Measurements from ENCODE around the gene ZNF175.
A peak's percentile ranks its signal among the peaks of the same experiment; 100 is the strongest.

ZNF175 gene

GRCh38 chr19:51551673-51552432 is 19.2 kb upstream of the ZNF175 start:
- Histone ChIP-seq H2BK15ac (ENCODE audit: low read depth, poor library complexity, severe bottlenecking) (no peak overlapping the region), H2BK120ac (ENCODE audit: low read depth, low read length) (no peak overlapping the region), H3K27me3 (ENCODE audit: control insufficient read depth in 1 of 2, insufficient read depth in 1 of 2, low read length in 2 of 2) (peaks cover 0 to 5% of the 10 kb centered on the region in 2 experiments), H3K4me3 (ENCODE audit: insufficient read depth in 1 of 2, low read depth in 1 of 2, low read length in 2 of 2) (no peak overlapping the region), H3K4me2 (ENCODE audit: low read length, poor library complexity, severe bottlenecking) (no peak overlapping the region), H3K9ac (ENCODE audit: low read length) (no peak overlapping the region), H4K91ac (ENCODE audit: low read length) (no peak overlapping the region), H3K79me1 (replicated peaks; ENCODE audit: low read length, poor library complexity, severe bottlenecking) (no peaks in the 10 kb centered on the region), H2AFZ (ENCODE audit: low read depth, low read length) (no peak overlapping the region), H2AK5ac (ENCODE audit: low read length, severe bottlenecking) (no peak overlapping the region), H3K14ac (ENCODE audit: low read length in 2 of 2) (no peak overlapping the region), H3K23ac (ENCODE audit: low read length in 2 of 2) (no peak overlapping the region), H3K4ac (ENCODE audit: low read depth in 1 of 2, low read length in 2 of 2) (no peak overlapping the region), H4K8ac (ENCODE audit: low read length) (no peak overlapping the region), H2BK12ac (ENCODE audit: low read length in 2 of 2) (no peak overlapping the region), H3K4me1 (ENCODE audit: control insufficient read depth, insufficient read depth, low read depth, low read length) (peaks cover 1% of the 10 kb centered on the region), H2BK5ac (ENCODE audit: low read depth, low read length, poor library complexity, severe bottlenecking) (no peak overlapping the region), H3K36me3 (ENCODE audit: control insufficient read depth in 1 of 2, insufficient read depth in 2 of 2, low read depth in 1 of 2, low read length in 2 of 2) (no peaks in the 10 kb centered on the region), H3K27ac (ENCODE audit: low read length, poor library complexity, severe bottlenecking) (no peak overlapping the region), H3K9me3 (ENCODE audit: control insufficient read depth, low read length) (peaks cover 7% of the 10 kb centered on the region), H3K18ac (ENCODE audit: low read depth in 1 of 2, low read length in 2 of 2) (no peak overlapping the region)
- DNase-seq: no peak
- WGBS: 53% methylated on average over 3 of the region's 3 CpGs

DNA sequence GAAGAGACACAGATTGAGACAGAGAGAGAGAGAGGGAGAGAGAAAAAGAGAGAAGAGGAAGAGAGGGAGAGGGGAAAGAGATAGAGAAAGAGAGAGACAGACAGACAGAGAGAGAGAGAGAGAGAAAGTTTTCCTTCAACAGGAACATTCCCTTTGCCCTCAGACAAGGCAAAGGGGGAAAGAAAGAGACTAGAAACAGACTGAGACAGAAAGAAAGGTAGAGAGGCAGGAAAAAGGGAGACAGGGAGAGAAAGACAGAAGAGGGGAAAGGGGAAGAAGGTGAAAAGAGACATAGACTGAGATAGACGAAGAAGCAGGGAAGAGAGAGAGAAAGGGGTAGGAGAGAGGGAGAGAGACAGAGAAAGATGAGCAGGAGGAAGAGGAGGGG is 18.5 kb upstream of the ZNF175 start:
- Histone ChIP-seq H3K4me1 (ENCODE audit: control insufficient read depth, insufficient read depth, low read depth, low read length) (peaks cover 1% of the 10 kb centered on the region), H4K91ac (ENCODE audit: low read length) (no peak overlapping the region), H2BK120ac (ENCODE audit: low read depth, low read length) (no peak overlapping the region), H2AFZ (ENCODE audit: low read depth, low read length) (no peak overlapping the region), H3K9me3 (ENCODE audit: control insufficient read depth, low read length) (peaks cover 7% of the 10 kb centered on the region), H4K8ac (ENCODE audit: low read length) (no peak overlapping the region), H2BK15ac (ENCODE audit: low read depth, poor library complexity, severe bottlenecking) (no peak overlapping the region), H3K27ac (ENCODE audit: low read length, poor library complexity, severe bottlenecking) (no peak overlapping the region), H3K14ac (ENCODE audit: low read length in 2 of 2) (no peak overlapping the region), H3K9ac (ENCODE audit: low read length) (no peak overlapping the region), H3K18ac (ENCODE audit: low read depth in 1 of 2, low read length in 2 of 2) (no peak overlapping the region), H2BK5ac (ENCODE audit: low read depth, low read length, poor library complexity, severe bottlenecking) (no peak overlapping the region), H3K27me3 (ENCODE audit: control insufficient read depth in 1 of 2, insufficient read depth in 1 of 2, low read length in 2 of 2) (peaks cover 0 to 5% of the 10 kb centered on the region in 2 experiments), H2BK12ac (ENCODE audit: low read length in 2 of 2) (no peak overlapping the region), H3K36me3 (ENCODE audit: control insufficient read depth in 1 of 2, insufficient read depth in 2 of 2, low read depth in 1 of 2, low read length in 2 of 2) (no peaks in the 10 kb centered on the region), H2AK5ac (ENCODE audit: low read length, severe bottlenecking) (no peak overlapping the region), H3K4me3 (ENCODE audit: insufficient read depth in 1 of 2, low read depth in 1 of 2, low read length in 2 of 2) (no peak overlapping the region), H3K23ac (ENCODE audit: low read length in 2 of 2) (no peak overlapping the region), H3K79me1 (replicated peaks; ENCODE audit: low read length, poor library complexity, severe bottlenecking) (no peaks in the 10 kb centered on the region), H3K4me2 (ENCODE audit: low read length, poor library complexity, severe bottlenecking) (no peak overlapping the region), H3K4ac (ENCODE audit: low read depth in 1 of 2, low read length in 2 of 2) (no peak overlapping the region)
- WGBS: 82% methylated on average over 1 of the region's 1 CpG
- DNase-seq: no peak

GRCh38 chr19:51552996-51553725 is 17.9 kb upstream of the ZNF175 start:
- WGBS: 52% methylated on average over 19 of the region's 20 CpGs

GRCh38 chr19:51559240-51559639 is 11.8 kb upstream of the ZNF175 start:
- Histone ChIP-seq H3K27ac (ENCODE audit: low read length, poor library complexity, severe bottlenecking) (no peak overlapping the region), H2BK120ac (ENCODE audit: low read depth, low read length) (no peak overlapping the region), H2AFZ (ENCODE audit: low read depth, low read length) (no peak overlapping the region), H4K91ac (ENCODE audit: low read length) (no peak overlapping the region), H2AK5ac (ENCODE audit: low read length, severe bottlenecking) (no peak overlapping the region), H3K79me1 (replicated peaks; ENCODE audit: low read length, poor library complexity, severe bottlenecking) (no peaks in the 10 kb centered on the region), H3K4me3 (ENCODE audit: insufficient read depth in 1 of 2, low read depth in 1 of 2, low read length in 2 of 2) (no peak overlapping the region), H3K18ac (ENCODE audit: low read depth in 1 of 2, low read length in 2 of 2) (no peak overlapping the region), H3K4me1 (ENCODE audit: control insufficient read depth, insufficient read depth, low read depth, low read length) (no peaks in the 10 kb centered on the region), H3K36me3 (ENCODE audit: control insufficient read depth in 1 of 2, insufficient read depth in 2 of 2, low read depth in 1 of 2, low read length in 2 of 2) (no peaks in the 10 kb centered on the region), H3K9me3 (ENCODE audit: control insufficient read depth, low read length) (peaks cover 7% of the 10 kb centered on the region), H4K8ac (ENCODE audit: low read length) (no peak overlapping the region), H3K4ac (ENCODE audit: low read depth in 1 of 2, low read length in 2 of 2) (no peak overlapping the region), H3K4me2 (ENCODE audit: low read length, poor library complexity, severe bottlenecking) (no peak overlapping the region), H3K9ac (ENCODE audit: low read length) (no peak overlapping the region), H2BK12ac (ENCODE audit: low read length in 2 of 2) (no peak overlapping the region), H2BK15ac (ENCODE audit: low read depth, poor library complexity, severe bottlenecking) (no peak overlapping the region), H3K23ac (ENCODE audit: low read length in 2 of 2) (no peak overlapping the region), H2BK5ac (ENCODE audit: low read depth, low read length, poor library complexity, severe bottlenecking) (no peak overlapping the region), H3K27me3 (ENCODE audit: control insufficient read depth in 1 of 2, insufficient read depth in 1 of 2, low read length in 2 of 2) (peaks cover 0 to 20% of the 10 kb centered on the region in 2 experiments), H3K14ac (ENCODE audit: low read length in 2 of 2) (no peak overlapping the region)
- 67% methylated on average over 1 of the region's 1 CpG for WGBS
- no peak for DNase-seq

More at GRCh38 chr19:51552996-51553725, 17.9 kb upstream of the ZNF175 start:
- Histone ChIP-seq H4K8ac (ENCODE audit: low read length) (no peak overlapping the region), H2BK5ac (ENCODE audit: low read depth, low read length, poor library complexity, severe bottlenecking) (no peak overlapping the region), H3K27me3 (ENCODE audit: control insufficient read depth in 1 of 2, insufficient read depth in 1 of 2, low read length in 2 of 2) (peaks cover 0 to 5% of the 10 kb centered on the region in 2 experiments), H2BK12ac (ENCODE audit: low read length in 2 of 2) (no peak overlapping the region), H2AK5ac (ENCODE audit: low read length, severe bottlenecking) (no peak overlapping the region), H2BK15ac (ENCODE audit: low read depth, poor library complexity, severe bottlenecking) (no peak overlapping the region), H3K4me2 (ENCODE audit: low read length, poor library complexity, severe bottlenecking) (no peak overlapping the region), H3K4me1 (ENCODE audit: control insufficient read depth, insufficient read depth, low read depth, low read length) (peaks cover 1% of the 10 kb centered on the region), H3K18ac (ENCODE audit: low read depth in 1 of 2, low read length in 2 of 2) (no peak overlapping the region), H2BK120ac (ENCODE audit: low read depth, low read length) (no peak overlapping the region), H3K9me3 (ENCODE audit: control insufficient read depth, low read length) (peaks cover 7% of the 10 kb centered on the region), H4K91ac (ENCODE audit: low read length) (no peak overlapping the region), H3K79me1 (replicated peaks; ENCODE audit: low read length, poor library complexity, severe bottlenecking) (no peaks in the 10 kb centered on the region), H3K4me3 (ENCODE audit: insufficient read depth in 1 of 2, low read depth in 1 of 2, low read length in 2 of 2) (no peak overlapping the region), H2AFZ (ENCODE audit: low read depth, low read length) (no peak overlapping the region), H3K23ac (ENCODE audit: low read length in 2 of 2) (no peak overlapping the region), H3K4ac (ENCODE audit: low read depth in 1 of 2, low read length in 2 of 2) (no peak overlapping the region), H3K9ac (ENCODE audit: low read length) (no peak overlapping the region), H3K36me3 (ENCODE audit: control insufficient read depth in 1 of 2, insufficient read depth in 2 of 2, low read depth in 1 of 2, low read length in 2 of 2) (no peaks in the 10 kb centered on the region), H3K14ac (ENCODE audit: low read length in 2 of 2) (no peak overlapping the region), H3K27ac (ENCODE audit: low read length, poor library complexity, severe bottlenecking) (no peak overlapping the region)
- DNase-seq: peak; percentile 51
